NCI-H226 (cell line): ENCODE measurements around the gene FAM120A.
"Not testable (repeated sequence)": the region's sequence is repeated elsewhere in the genome, so short reads cannot be mapped to it uniquely, and the experiment has no call there.

Experiments
- DNase-seq: peaks from one replicate; pipeline ENCODE4 v3.0.0-alpha.2; 2015

FAM120A gene

GRCh38 chr9:93450945-93451815 lies at the start of gene FAM120A:
Gene FAM120A (plus strand): TSS chr9:93451685. CDS start chr9:93451916, 231 bp downstream.
- DNase-seq = peak; percentile 71

- DNase-seq = no peak
Observed at GRCh38 chr9:93406371-93406770, 45.1 kb upstream of the FAM120A start.

- DNase-seq = no peak
Observed at GRCh38 chr9:93413530-93413929, 38.0 kb upstream of the FAM120A start.

GRCh38 chr9:93415176-93415690 lies 36.3 kb upstream of the FAM120A start:
- no peak for DNase-seq

- DNase-seq = no peak
Observed at GRCh38 chr9:93416530-93417235, 34.8 kb upstream of the FAM120A start.

GRCh38 chr9:93417538-93417937 lies 33.9 kb upstream of the FAM120A start:
- DNase-seq = no peak

GRCh38 chr9:93419023-93419422 lies 32.5 kb upstream of the FAM120A start:
- DNase-seq = no peak

- no peak for DNase-seq
Observed at GRCh38 chr9:93422977-93423616, 28.4 kb upstream of the FAM120A start.

GRCh38 chr9:93427655-93428379 lies 23.7 kb upstream of the FAM120A start:
- peak; percentile 29 for DNase-seq

- no peak for DNase-seq
Observed at GRCh38 chr9:93431539-93432105, 19.9 kb upstream of the FAM120A start.

GRCh38 chr9:93432964-93433363 lies 18.5 kb upstream of the FAM120A start:
- no peak for DNase-seq

GRCh38 chr9:93434056-93434455 lies 17.4 kb upstream of the FAM120A start:
- DNase-seq = no peak

GRCh38 chr9:93435386-93435785 lies 16.1 kb upstream of the FAM120A start:
- no peak for DNase-seq

GRCh38 chr9:93436218-93436617 lies 15.3 kb upstream of the FAM120A start:
- DNase-seq = no peak

GRCh38 chr9:93436655-93437407 lies 14.7 kb upstream of the FAM120A start:
- DNase-seq = no peak

- DNase-seq = no peak
Observed at GRCh38 chr9:93437996-93438395, 13.5 kb upstream of the FAM120A start.

GRCh38 chr9:93439301-93439700 lies 12.2 kb upstream of the FAM120A start:
- DNase-seq = not testable (repeated sequence)

- no peak for DNase-seq
Observed at GRCh38 chr9:93440896-93441580, 10.4 kb upstream of the FAM120A start.

GRCh38 chr9:93446073-93446472 lies 5.4 kb upstream of the FAM120A start:
- no peak for DNase-seq

- no peak for DNase-seq
Observed at GRCh38 chr9:93447655-93448054, 3.8 kb upstream of the FAM120A start.
